Measurements from ENCODE around the gene VIPAS39. TPM values are rescaled to one million over a fixed set of nuclear protein-coding genes. Genes with fewer than 3 reads are reported as not detected.

Gene VIPAS39
- total RNA-seq, 1 donor from 2014 or later = 21.9 TPM

- DNase-seq (ENCODE audit: extremely low spot score in 2 of 2) = no peak
- peak overlapping the region; percentile 99 for H3K27ac ChIP-seq
- TF ChIP-seq POLR2A (IDR thresholded peaks at IDR 0.05) (no peak), POLR2AphosphoS5 (IDR thresholded peaks at IDR 0.05; ENCODE audit: insufficient read depth in 1 of 2, low read depth in 1 of 2) (peak in 1 of 2 donors; percentile 30), CTCF (IDR thresholded peaks at IDR 0.05) (no peak)
Measured at GRCh38 chr14:77458249-77458950, 999 bp upstream of the VIPAS39 start.

GRCh38 chr14:77457115-77457521 is 283 bp downstream of the VIPAS39 start:
- no peaks in the 10 kb centered on the region for H3K9me3 ChIP-seq
- H3K36me3 ChIP-seq = peaks cover 0 to 34% of the 10 kb centered on the region in 2 donors
- peaks cover 31% of the 10 kb centered on the region for H3K4me1 ChIP-seq
- H3K4me3 ChIP-seq = peak overlapping the region; percentile 59 to 91
- intact Hi-C loops (cut with DNase I) = no loop called here
- no peak for TF ChIP-seq POLR2AphosphoS5 (IDR thresholded peaks at IDR 0.05; ENCODE audit: insufficient read depth in 1 of 2, low read depth in 1 of 2)
- TF ChIP-seq POLR2A (IDR thresholded peaks at IDR 0.05) = no peak
- no peak for TF ChIP-seq CTCF (IDR thresholded peaks at IDR 0.05)
- DNase-seq (ENCODE audit: extremely low spot score in 2 of 2) = no peak
- H3K27ac ChIP-seq = peak overlapping the region; percentile 99
- no peaks in the 10 kb centered on the region for H3K27me3 ChIP-seq

More at GRCh38 chr14:77458249-77458950, 999 bp upstream of the VIPAS39 start:
- no peaks in the 10 kb centered on the region for H3K27me3 ChIP-seq
- intact Hi-C loops (cut with DNase I) = no loop called here
- H3K36me3 ChIP-seq = peaks cover 0 to 39% of the 10 kb centered on the region in 2 donors
- H3K4me3 ChIP-seq = peak overlapping the region; percentile 59 to 91
- H3K9me3 ChIP-seq = no peaks in the 10 kb centered on the region
- H3K4me1 ChIP-seq = peaks cover 31% of the 10 kb centered on the region

- intact Hi-C loops (cut with DNase I) = no loop called here
- no peak for DNase-seq (ENCODE audit: extremely low spot score in 2 of 2)
Measured at GRCh38 chr14:77455966-77456640, 1.3 kb downstream of the VIPAS39 start.

GRCh38 chr14:77442196-77442595 is 15.2 kb downstream of the VIPAS39 start:
- no peak overlapping the region for H3K27ac ChIP-seq
- no peak for TF ChIP-seq POLR2A (IDR thresholded peaks at IDR 0.05)
- H3K4me3 ChIP-seq = no peak overlapping the region
- H3K4me1 ChIP-seq = no peaks in the 10 kb centered on the region
- no peak for DNase-seq (ENCODE audit: extremely low spot score in 2 of 2)
- H3K27me3 ChIP-seq = no peaks in the 10 kb centered on the region
- H3K36me3 ChIP-seq = peaks cover 0 to 36% of the 10 kb centered on the region in 2 donors
- intact Hi-C loops (cut with DNase I) = no loop called here
- H3K9me3 ChIP-seq = no peaks in the 10 kb centered on the region

More at GRCh38 chr14:77455966-77456640, 1.3 kb downstream of the VIPAS39 start:
- Histone ChIP-seq H3K4me1 (peaks cover 31% of the 10 kb centered on the region), H3K9me3 (no peaks in the 10 kb centered on the region), H3K27me3 (no peaks in the 10 kb centered on the region), H3K36me3 (peaks cover 0 to 31% of the 10 kb centered on the region in 2 donors), H3K27ac (no peak overlapping the region), H3K4me3 (peak overlapping the region in 1 of 2 donors; percentile 91)
- TF ChIP-seq POLR2A (IDR thresholded peaks at IDR 0.05) = no peak
- no peak for TF ChIP-seq CTCF (IDR thresholded peaks at IDR 0.05)
- no peak for TF ChIP-seq POLR2AphosphoS5 (IDR thresholded peaks at IDR 0.05; ENCODE audit: insufficient read depth in 1 of 2, low read depth in 1 of 2)

GRCh38 chr14:77439861-77440260 is 17.5 kb downstream of the VIPAS39 start:
- Histone ChIP-seq H3K27ac (no peak overlapping the region), H3K27me3 (no peaks in the 10 kb centered on the region), H3K9me3 (no peaks in the 10 kb centered on the region), H3K36me3 (peaks cover 0 to 54% of the 10 kb centered on the region in 2 donors), H3K4me3 (no peak overlapping the region), H3K4me1 (no peaks in the 10 kb centered on the region)
- TF ChIP-seq POLR2AphosphoS5 (IDR thresholded peaks at IDR 0.05; ENCODE audit: insufficient read depth in 1 of 2, low read depth in 1 of 2) = no peak
- TF ChIP-seq CTCF (IDR thresholded peaks at IDR 0.05) = no peak
- no peak for TF ChIP-seq POLR2A (IDR thresholded peaks at IDR 0.05)
- intact Hi-C loops (cut with DNase I) = no loop called here
- no peak for DNase-seq (ENCODE audit: extremely low spot score in 2 of 2)
